Vagina (tissue), 2 donors: Measurements from ENCODE around the gene NLRP12. TPM values are rescaled to one million over a fixed set of nuclear protein-coding genes. Genes with fewer than 3 reads are reported as not detected.

Experiments used
- DNase-seq, 2 donors: peaks; one replicate each; pipeline ENCODE4 v3.0.0-alpha.2; 2017; ENCODE audit errors: extremely low spot score in 2 of 2
- H3K27ac ChIP-seq: fragments of 200-600 bp; sonication (generic); one replicate; pipeline ENCODE4 v1.5.1; 2019
- H3K27me3 ChIP-seq: fragments of 200-600 bp; sonication (generic); one replicate; pipeline ENCODE4 v1.5.1; 2019
- H3K36me3 ChIP-seq, 2 donors: fragments of 200-600 bp; sonication (generic); one replicate each; pipeline ENCODE4 v1.5.1; 2017 to 2019
- H3K4me1 ChIP-seq: fragments of 200-600 bp; sonication (generic); one replicate; pipeline ENCODE4 v1.5.1; 2019
- H3K4me3 ChIP-seq, 2 donors: fragments of 200-600 bp; sonication (generic); 1 replicate in 1 of 2; 2 replicates in 1 of 2; pipeline ENCODE4 v1.5.1; 2016 to 2019
- H3K9me3 ChIP-seq: fragments of 200-600 bp; sonication (generic); one replicate; pipeline ENCODE4 v1.5.1; 2019
- CTCF ChIP-seq, 3 experiments: fragments of 450-650 bp in 2 of 3; fragments of 200-600 bp in 1 of 3; sonication (generic) in 1 of 3; IDR thresholded peaks; one replicate each; pipeline ENCODE4 v1.5.1; 2017 to 2019; ENCODE audit warnings: antibody characterized with exemption in 3 of 3, mild to moderate bottlenecking in 2 of 3, moderate library complexity in 2 of 3
- POLR2A ChIP-seq, 2 donors: fragments of 450-650 bp; IDR thresholded peaks; one replicate each; pipeline ENCODE4 v1.6.1; 2017; ENCODE audit warnings: antibody characterized with exemption in 2 of 2, mild to moderate bottlenecking in 2 of 2, moderate library complexity in 2 of 2
- POLR2AphosphoS5 ChIP-seq, 2 donors: sonication (generic); formaldehyde crosslinking; IDR thresholded peaks; one replicate each; pipeline ENCODE4 v1.9.0; 2017; ENCODE audit warnings: antibody characterized with exemption in 2 of 2, mild to moderate bottlenecking in 2 of 2, low read depth in 1 of 2; ENCODE audit not compliant: insufficient read depth in 1 of 2
- intact Hi-C: fragments of 100-400 bp; cut with DNase I; formaldehyde crosslinking; loops from one replicate; pipeline ENCODE4 v1.15.1; 2023
- total RNA-seq: library from RNA; depleted of rRNA; stranded (reverse); fragments of >200 nt; gene quantifications from one replicate; pipeline ENCODE4 v1.2.3, GENCODE V29; 2016

NLRP12 gene
- total RNA-seq, 1 donor from 2014 or later: 0.49 TPM

GRCh38 chr19:53865918-53866864, 42.1 kb upstream of the NLRP12 start:
- H3K9me3 ChIP-seq: no peaks in the 10 kb centered on the region
- no peaks in the 10 kb centered on the region for H3K27me3 ChIP-seq
- intact Hi-C loops: no loop called here
- peak overlapping the region; percentile 66 to 96 for H3K4me3 ChIP-seq
- peak overlapping the region; percentile 95 for H3K27ac ChIP-seq
- TF ChIP-seq POLR2A (IDR thresholded peaks at IDR 0.05) (peak in 1 of 2 donors; percentile 17), POLR2AphosphoS5 (IDR thresholded peaks at IDR 0.05; ENCODE audit: insufficient read depth in 1 of 2, low read depth in 1 of 2) (peak in 1 of 2 donors; percentile 44), CTCF (IDR thresholded peaks at IDR 0.05) (no peak)
- DNase-seq: peak in 1 of 2 donors; percentile 91
- peaks cover 51% of the 10 kb centered on the region for H3K4me1 ChIP-seq
- H3K36me3 ChIP-seq: no peaks in the 10 kb centered on the region

GRCh38 chr19:53865523-53865917, 41.4 kb upstream of the NLRP12 start:
- no peak for TF ChIP-seq CTCF (IDR thresholded peaks at IDR 0.05)
- TF ChIP-seq POLR2AphosphoS5 (IDR thresholded peaks at IDR 0.05; ENCODE audit: insufficient read depth in 1 of 2, low read depth in 1 of 2): no peak
- TF ChIP-seq POLR2A (IDR thresholded peaks at IDR 0.05): no peak
- Histone ChIP-seq H3K4me3 (peak overlapping the region; percentile 66 to 96), H3K36me3 (no peaks in the 10 kb centered on the region), H3K27ac (peak overlapping the region; percentile 95), H3K9me3 (no peaks in the 10 kb centered on the region), H3K4me1 (peaks cover 44% of the 10 kb centered on the region), H3K27me3 (no peaks in the 10 kb centered on the region)
- intact Hi-C loops: no loop called here
- DNase-seq: no peak

DNA sequence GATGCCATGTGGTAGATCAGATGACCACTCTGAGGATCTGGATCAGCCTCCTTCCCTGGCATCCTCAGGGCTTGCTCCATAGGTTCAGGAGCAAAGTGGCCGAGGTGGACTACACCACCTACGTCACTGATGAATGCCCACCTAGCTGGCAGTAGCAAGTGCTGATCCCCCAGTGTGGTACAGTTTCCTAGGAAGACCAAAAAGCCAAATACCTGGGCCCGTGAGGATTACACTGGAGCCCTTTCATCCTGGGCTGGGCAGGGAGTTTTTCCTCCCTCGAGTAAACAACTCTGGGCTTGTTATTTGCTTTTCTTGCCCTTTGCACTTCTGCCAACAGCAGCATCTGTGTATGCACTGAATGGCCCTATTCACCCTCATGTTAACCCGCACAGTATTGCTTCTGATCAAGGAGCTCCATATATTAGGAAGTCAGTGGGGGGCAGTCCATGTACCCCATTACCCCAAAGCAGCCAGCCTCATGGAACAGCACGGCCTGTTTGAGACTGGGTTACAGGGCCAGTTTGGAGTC, 40.3 kb upstream of the NLRP12 start:
- H3K27me3 ChIP-seq: no peaks in the 10 kb centered on the region
- H3K4me3 ChIP-seq: no peak overlapping the region
- TF ChIP-seq POLR2AphosphoS5 (IDR thresholded peaks at IDR 0.05; ENCODE audit: insufficient read depth in 1 of 2, low read depth in 1 of 2): no peak
- TF ChIP-seq CTCF (IDR thresholded peaks at IDR 0.05): no peak
- TF ChIP-seq POLR2A (IDR thresholded peaks at IDR 0.05): no peak
- no peak overlapping the region for H3K27ac ChIP-seq
- peaks cover 33% of the 10 kb centered on the region for H3K4me1 ChIP-seq
- intact Hi-C loops: no loop called here
- no peak for DNase-seq
- no peaks in the 10 kb centered on the region for H3K36me3 ChIP-seq
- H3K9me3 ChIP-seq: no peaks in the 10 kb centered on the region

DNA sequence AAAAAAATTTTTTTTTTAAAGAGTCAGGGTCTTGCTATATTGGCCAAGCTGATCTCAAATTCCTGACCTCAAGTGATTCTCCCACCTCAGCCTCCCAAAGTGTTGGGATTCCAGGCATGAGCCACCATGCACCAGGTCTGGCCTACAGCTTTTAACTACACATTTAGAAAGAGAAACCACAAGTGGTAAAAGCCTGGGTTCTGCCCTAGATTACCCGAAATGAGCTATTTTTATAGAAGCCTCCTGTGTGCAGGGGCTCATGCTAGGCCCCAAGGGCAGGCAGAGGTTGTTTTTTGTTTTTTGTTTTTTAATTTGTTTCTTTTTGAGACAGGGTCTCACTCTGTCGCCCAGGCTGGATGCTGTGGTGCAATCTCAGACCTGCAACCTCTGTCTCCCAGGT, 29.6 kb upstream of the NLRP12 start:
- Histone ChIP-seq H3K4me3 (no peak overlapping the region), H3K27ac (no peak overlapping the region), H3K4me1 (no peaks in the 10 kb centered on the region), H3K36me3 (no peaks in the 10 kb centered on the region), H3K27me3 (no peaks in the 10 kb centered on the region), H3K9me3 (no peaks in the 10 kb centered on the region)
- no peak for DNase-seq
- intact Hi-C loops: loop anchor here (5.0 kb wide), 1 partner anchor 169 kb away; no protein-coding TSS in a partner anchor
- TF ChIP-seq CTCF (IDR thresholded peaks at IDR 0.05): no peak
- TF ChIP-seq POLR2AphosphoS5 (IDR thresholded peaks at IDR 0.05; ENCODE audit: insufficient read depth in 1 of 2, low read depth in 1 of 2): no peak
- TF ChIP-seq POLR2A (IDR thresholded peaks at IDR 0.05): no peak
